Endothelial cell of umbilical vein (primary cell): ENCODE measurements around the gene LRIT2. TPM values are rescaled to one million over a fixed set of nuclear protein-coding genes. Genes with fewer than 3 reads are reported as not detected.

Source experiments
- BruUV-seq: library from RNA; stranded (reverse); fragments of 400-500 nt; replicated peaks from 2 replicates; lab custom pipeline; 2021; lab: Mats Ljungman, UMichigan
- CTCF ChIA-PET: fragments of 300-600, 350-600 bp; sonication (Branson Sonifier 250); formaldehyde crosslinking; loops from one replicate; lab custom pipeline; 2021; ENCODE audit warnings: antibody characterized with exemption, inconsistent platforms; lab: Charles Lee
- POLR2A ChIA-PET: fragments of 300-600, 350-600 bp; sonication (Branson Sonifier 250); formaldehyde crosslinking; loops from one replicate; lab custom pipeline; 2021; ENCODE audit warnings: antibody characterized with exemption, inconsistent platforms; lab: Charles Lee
- DNase-seq: peaks from one replicate; pipeline ENCODE4 v3.0.0-alpha.2; 2011; ENCODE audit warnings: low read depth, low spot score
- FAIRE-seq: peaks from 2 replicates; lab custom pipeline; 2011; peaks lifted over from hg19 to GRCh38; lab: Jason Lieb, UNC
- H2AFZ ChIP-seq: 2 replicates; pipeline ENCODE4 v1.6.0; 2012; ENCODE audit warnings: low read depth, low read length, control low read depth, inconsistent platforms
- H3K27ac ChIP-seq: 2 replicates; pipeline ENCODE4 v1.5.1; 2011; ENCODE audit warnings: low read depth, mild to moderate bottlenecking, control low read depth, low read length, moderate library complexity; ENCODE audit not compliant: insufficient read depth
- H3K27me3 ChIP-seq, 2 experiments: 2 replicates each; pipeline versions ENCODE4 v1.6.0 to v1.6.1; 2011; ENCODE audit warnings: low read length in 2 of 2, mixed read lengths in 1 of 2; ENCODE audit not compliant: control insufficient read depth in 2 of 2, insufficient read depth in 2 of 2
- H3K36me3 ChIP-seq, 2 experiments: 2 replicates in 1 of 2; 3 replicates in 1 of 2; pipeline ENCODE4 v1.5.1; 2011; ENCODE audit warnings: low read length in 2 of 2, mild to moderate bottlenecking in 1 of 2, moderate library complexity in 1 of 2; ENCODE audit not compliant: control insufficient read depth in 2 of 2, insufficient read depth in 2 of 2; ENCODE audit errors: extremely low read depth in 1 of 2
- H3K4me1 ChIP-seq: 3 replicates; pipeline ENCODE4 v1.5.1; 2011; ENCODE audit warnings: mild to moderate bottlenecking, low read length; ENCODE audit not compliant: control insufficient read depth, insufficient read depth; ENCODE audit errors: extremely low read depth
- H3K4me2 ChIP-seq: 2 replicates; pipeline ENCODE4 v1.6.1; 2011; ENCODE audit warnings: low read length, control low read depth, mixed read lengths; ENCODE audit not compliant: insufficient read depth
- H3K4me3 ChIP-seq, 3 experiments: fragments of 200-600 bp in 1 of 3; sonication (generic), shearing (Covaris generic) in 1 of 3; replicated peaks in 1 of 3; 2 replicates each; pipeline ENCODE4 v1.5.1; 2011 to 2016; ENCODE audit warnings: control low read depth in 3 of 3, low read length in 3 of 3, mild to moderate bottlenecking in 2 of 3, inconsistent platforms in 1 of 3, low read depth in 1 of 3, moderate library complexity in 1 of 3; ENCODE audit not compliant: insufficient read depth in 1 of 3
- H3K79me2 ChIP-seq: 2 replicates; pipeline ENCODE4 v1.6.0; 2012; ENCODE audit warnings: low read length, inconsistent platforms; ENCODE audit not compliant: control insufficient read depth, insufficient read depth
- H3K9ac ChIP-seq: replicated peaks from 2 replicates; pipeline ENCODE3; 2011; ENCODE audit warnings: low read length, control low read depth; ENCODE audit not compliant: insufficient read depth; ENCODE audit errors: extremely low read depth
- H3K9me1 ChIP-seq: replicated peaks from 3 replicates; pipeline ENCODE4 v1.6.0; 2011; ENCODE audit warnings: mild to moderate bottlenecking, low read length; ENCODE audit not compliant: control insufficient read depth, insufficient read depth; ENCODE audit errors: extremely low read depth
- H3K9me3 ChIP-seq: replicated peaks from 2 replicates; pipeline ENCODE4 v1.5.1; 2012; ENCODE audit warnings: low read length, inconsistent platforms; ENCODE audit not compliant: control insufficient read depth, insufficient read depth
- H4K20me1 ChIP-seq: replicated peaks from 2 replicates; pipeline ENCODE3; 2011; ENCODE audit warnings: mild to moderate bottlenecking, low read length; ENCODE audit not compliant: control insufficient read depth, insufficient read depth; ENCODE audit errors: extremely low read depth
- EZH2 ChIP-seq: IDR thresholded peaks from 2 replicates; pipeline ENCODE4 v1.6.1; 2012; ENCODE audit warnings: borderline replicate concordance, low read depth, mild to moderate bottlenecking, moderate library complexity, low read length, inconsistent platforms; ENCODE audit not compliant: severe bottlenecking
- FOS ChIP-seq: IDR thresholded peaks from 2 replicates; pipeline ENCODE4 v1.6.1; 2011; ENCODE audit warnings: mild to moderate bottlenecking, low read length, moderate library complexity, borderline replicate concordance; ENCODE audit not compliant: insufficient read depth
- GATA2 ChIP-seq: IDR thresholded peaks from 2 replicates; pipeline ENCODE4 v1.7.0; 2011; ENCODE audit warnings: low read depth, mild to moderate bottlenecking, moderate library complexity, mixed read lengths, low read length; ENCODE audit not compliant: insufficient read length, insufficient read depth
- JUN ChIP-seq: IDR thresholded peaks from 2 replicates; pipeline ENCODE4 v1.6.1; 2011; ENCODE audit warnings: borderline replicate concordance, low read depth; ENCODE audit not compliant: insufficient read length, insufficient read depth
- MYC ChIP-seq: IDR thresholded peaks from one replicate; pipeline ENCODE4 v1.6.1; 2011; ENCODE audit warnings: mild to moderate bottlenecking, low read depth, low read length
- POLR2A ChIP-seq: IDR thresholded peaks from 2 replicates; pipeline ENCODE4 v1.6.1; 2012; ENCODE audit warnings: low read depth, mild to moderate bottlenecking, control low read depth, low read length
- POLR2AphosphoS5 ChIP-seq: IDR thresholded peaks from 2 replicates; pipeline ENCODE4 v1.6.1; 2012; ENCODE audit warnings: low read depth, mild to moderate bottlenecking, control low read depth, low read length, moderate library complexity; ENCODE audit not compliant: insufficient read depth
- dilution Hi-C: fragments of 300-500 bp; cut with MboI; formaldehyde crosslinking; loops from one replicate; pipeline ENCODE4 v1.15.0; 2019; ENCODE audit warnings: low sequenced_read_pairs; ENCODE audit not compliant: extremely low pct_ligation_motif_present
- intact Hi-C: fragments of 100-400 bp; cut with micrococcal nuclease; formaldehyde crosslinking; loops from one replicate; pipeline ENCODE4 v1.10.0; 2022
- polyA plus RNA-seq, 4 experiments: library from polyadenylated mRNA; depleted of rRNA in 3 of 4; stranded (reverse) in 3 of 4; unstranded in 1 of 4; fragments of >200 nt; gene quantifications; 2 replicates each; pipeline versions ENCODE4 v1.2.1 to v1.2.3, GENCODE V29; 2011 to 2012; ENCODE audit warnings: missing spikeins in 1 of 4
- total RNA-seq: library from RNA; stranded (reverse); gene quantifications from 2 replicates; pipeline ENCODE4 v1.2.3, GENCODE V29; 2021
- TF ChIP-seq, protein P1 (sequence below), 2 donors: IDR thresholded peaks; 1 replicate in 1 of 2; 2 replicates in 1 of 2; pipeline ENCODE4 v1.5.1; 2011; ENCODE audit warnings: low read length in 2 of 2, mild to moderate bottlenecking in 2 of 2, moderate library complexity in 2 of 2, control low read depth in 1 of 2, inconsistent platforms in 1 of 2, low read depth in 1 of 2; ENCODE audit not compliant: insufficient read depth in 1 of 2; ENCODE audit errors: extremely low read depth in 1 of 2
- TF ChIP-seq, protein P2 (sequence below): IDR thresholded peaks from 2 replicates; pipeline ENCODE4 v1.6.1; 2011; ENCODE audit not compliant: insufficient read depth, insufficient read length

LRIT2 gene
- total and polyA plus RNA-seq, 2 donors (not counting 3 experiments of a cell fraction or from before 2014, with no cell fraction given): not detected

DNA sequence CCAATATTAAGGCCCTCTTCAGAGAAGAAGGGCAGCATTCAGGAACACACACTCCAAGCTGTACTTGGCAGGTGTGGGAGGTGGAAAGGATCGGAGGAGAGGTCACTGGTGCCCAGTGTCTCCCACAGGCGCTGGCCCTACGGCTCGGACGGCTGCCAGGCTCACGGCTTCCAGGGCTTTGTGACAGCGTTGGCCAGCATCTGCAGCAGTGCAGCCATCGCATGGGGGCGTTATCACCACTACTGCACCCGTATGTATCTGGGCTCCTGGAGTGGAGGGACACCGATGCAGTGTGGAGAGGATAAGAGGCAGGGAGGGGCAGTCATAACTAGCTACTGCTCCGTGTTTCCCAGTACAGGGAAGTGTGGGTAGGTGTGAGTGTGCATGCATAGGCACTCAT is 23.4 kb upstream of the LRIT2 start:
- intact Hi-C loops: no loop called here
- Histone ChIP-seq H3K4me3 (no peak overlapping the region), H3K4me1 (no peaks in the 10 kb centered on the region), H3K79me2 (no peaks in the 10 kb centered on the region), H3K36me3 (no peaks in the 10 kb centered on the region), H2AFZ (no peak overlapping the region), H3K4me2 (no peak overlapping the region), H3K9me1 (no peaks in the 10 kb centered on the region), H3K27ac (no peak overlapping the region), H3K9ac (no peak overlapping the region), H4K20me1 (no peaks in the 10 kb centered on the region), H3K9me3 (no peaks in the 10 kb centered on the region), H3K27me3 (no peaks in the 10 kb centered on the region)
- DNase-seq (no peak), FAIRE-seq (no peak)
- no TSS peak for BruUV-seq
- CTCF ChIA-PET: interaction anchor here (0.6 kb wide), 1 partner anchor 292 kb away, joined by 3 read pairs; no protein-coding TSS in a partner anchor
- POLR2A ChIA-PET: no interaction called here
- dilution Hi-C loops: no loop called here
- no peak for TF ChIP-seq MYC
- no peak for TF ChIP-seq POLR2A
- no peak for TF ChIP-seq POLR2AphosphoS5
- TF ChIP-seq, protein P1, sequence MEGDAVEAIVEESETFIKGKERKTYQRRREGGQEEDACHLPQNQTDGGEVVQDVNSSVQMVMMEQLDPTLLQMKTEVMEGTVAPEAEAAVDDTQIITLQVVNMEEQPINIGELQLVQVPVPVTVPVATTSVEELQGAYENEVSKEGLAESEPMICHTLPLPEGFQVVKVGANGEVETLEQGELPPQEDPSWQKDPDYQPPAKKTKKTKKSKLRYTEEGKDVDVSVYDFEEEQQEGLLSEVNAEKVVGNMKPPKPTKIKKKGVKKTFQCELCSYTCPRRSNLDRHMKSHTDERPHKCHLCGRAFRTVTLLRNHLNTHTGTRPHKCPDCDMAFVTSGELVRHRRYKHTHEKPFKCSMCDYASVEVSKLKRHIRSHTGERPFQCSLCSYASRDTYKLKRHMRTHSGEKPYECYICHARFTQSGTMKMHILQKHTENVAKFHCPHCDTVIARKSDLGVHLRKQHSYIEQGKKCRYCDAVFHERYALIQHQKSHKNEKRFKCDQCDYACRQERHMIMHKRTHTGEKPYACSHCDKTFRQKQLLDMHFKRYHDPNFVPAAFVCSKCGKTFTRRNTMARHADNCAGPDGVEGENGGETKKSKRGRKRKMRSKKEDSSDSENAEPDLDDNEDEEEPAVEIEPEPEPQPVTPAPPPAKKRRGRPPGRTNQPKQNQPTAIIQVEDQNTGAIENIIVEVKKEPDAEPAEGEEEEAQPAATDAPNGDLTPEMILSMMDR (IDR thresholded peaks at IDR 0.05; ENCODE audit: extremely low read depth in 1 of 2, insufficient read depth in 1 of 2, low read depth in 1 of 2, low read length in 2 of 2): no peak
- TF ChIP-seq GATA2: no peak
- no peak for TF ChIP-seq FOS
- no peak for TF ChIP-seq JUN
- TF ChIP-seq, protein P2, sequence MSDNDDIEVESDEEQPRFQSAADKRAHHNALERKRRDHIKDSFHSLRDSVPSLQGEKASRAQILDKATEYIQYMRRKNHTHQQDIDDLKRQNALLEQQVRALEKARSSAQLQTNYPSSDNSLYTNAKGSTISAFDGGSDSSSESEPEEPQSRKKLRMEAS: no peak
- TF ChIP-seq EZH2: no peak
